ENCODE data around the gene SPHK2.

Gene SPHK2

DNA sequence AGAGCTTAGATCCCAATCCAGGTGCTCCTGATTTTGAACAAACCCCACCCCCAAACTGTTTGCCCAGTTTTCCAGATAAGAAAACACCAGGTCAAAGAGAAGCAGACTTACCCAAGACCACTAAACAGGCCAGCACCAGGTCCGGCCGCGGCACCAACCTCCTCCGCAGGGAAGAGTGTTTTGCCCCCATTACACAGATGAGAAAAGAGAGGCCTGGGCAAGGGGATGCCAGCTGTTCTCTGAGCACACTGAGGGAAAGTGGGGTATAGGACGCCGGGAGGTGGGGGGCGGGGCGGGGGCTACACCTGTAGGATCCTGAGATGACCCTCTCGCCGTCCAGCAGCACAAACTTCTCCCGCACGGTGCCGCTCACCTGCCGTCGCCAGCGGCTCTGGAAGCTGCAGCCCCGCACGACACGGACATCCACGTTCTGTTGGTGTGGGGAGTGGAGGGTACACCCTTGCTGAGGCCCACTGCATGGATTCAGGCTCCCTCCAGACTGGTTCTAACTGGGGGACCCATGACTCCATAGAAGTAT lies 9.7 kb upstream of the SPHK2 start:
- Histone ChIP-seq H3K4me3 (replicated peaks; ENCODE audit: insufficient read depth, low read length) (no peak overlapping the region), H3K27ac (replicated peaks) (no peak overlapping the region), H3K27me3 (ENCODE audit: insufficient read depth, poor library complexity, severe bottlenecking) (no peaks in the 10 kb centered on the region)
- TF ChIP-seq, protein P1, sequence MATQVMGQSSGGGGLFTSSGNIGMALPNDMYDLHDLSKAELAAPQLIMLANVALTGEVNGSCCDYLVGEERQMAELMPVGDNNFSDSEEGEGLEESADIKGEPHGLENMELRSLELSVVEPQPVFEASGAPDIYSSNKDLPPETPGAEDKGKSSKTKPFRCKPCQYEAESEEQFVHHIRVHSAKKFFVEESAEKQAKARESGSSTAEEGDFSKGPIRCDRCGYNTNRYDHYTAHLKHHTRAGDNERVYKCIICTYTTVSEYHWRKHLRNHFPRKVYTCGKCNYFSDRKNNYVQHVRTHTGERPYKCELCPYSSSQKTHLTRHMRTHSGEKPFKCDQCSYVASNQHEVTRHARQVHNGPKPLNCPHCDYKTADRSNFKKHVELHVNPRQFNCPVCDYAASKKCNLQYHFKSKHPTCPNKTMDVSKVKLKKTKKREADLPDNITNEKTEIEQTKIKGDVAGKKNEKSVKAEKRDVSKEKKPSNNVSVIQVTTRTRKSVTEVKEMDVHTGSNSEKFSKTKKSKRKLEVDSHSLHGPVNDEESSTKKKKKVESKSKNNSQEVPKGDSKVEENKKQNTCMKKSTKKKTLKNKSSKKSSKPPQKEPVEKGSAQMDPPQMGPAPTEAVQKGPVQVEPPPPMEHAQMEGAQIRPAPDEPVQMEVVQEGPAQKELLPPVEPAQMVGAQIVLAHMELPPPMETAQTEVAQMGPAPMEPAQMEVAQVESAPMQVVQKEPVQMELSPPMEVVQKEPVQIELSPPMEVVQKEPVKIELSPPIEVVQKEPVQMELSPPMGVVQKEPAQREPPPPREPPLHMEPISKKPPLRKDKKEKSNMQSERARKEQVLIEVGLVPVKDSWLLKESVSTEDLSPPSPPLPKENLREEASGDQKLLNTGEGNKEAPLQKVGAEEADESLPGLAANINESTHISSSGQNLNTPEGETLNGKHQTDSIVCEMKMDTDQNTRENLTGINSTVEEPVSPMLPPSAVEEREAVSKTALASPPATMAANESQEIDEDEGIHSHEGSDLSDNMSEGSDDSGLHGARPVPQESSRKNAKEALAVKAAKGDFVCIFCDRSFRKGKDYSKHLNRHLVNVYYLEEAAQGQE (IDR thresholded peaks at IDR 0.05; ENCODE audit: insufficient replicate concordance, low read depth) = no peak
- TF ChIP-seq POLR2AphosphoS5 (IDR thresholded peaks at IDR 0.05; ENCODE audit: low read depth) (no peak), SPI1 (IDR thresholded peaks at IDR 0.05; ENCODE audit: borderline replicate concordance, low read depth) (no peak), GABPA (IDR thresholded peaks at IDR 0.05; ENCODE audit: low read depth) (no peak)
- TF ChIP-seq, protein P2, sequence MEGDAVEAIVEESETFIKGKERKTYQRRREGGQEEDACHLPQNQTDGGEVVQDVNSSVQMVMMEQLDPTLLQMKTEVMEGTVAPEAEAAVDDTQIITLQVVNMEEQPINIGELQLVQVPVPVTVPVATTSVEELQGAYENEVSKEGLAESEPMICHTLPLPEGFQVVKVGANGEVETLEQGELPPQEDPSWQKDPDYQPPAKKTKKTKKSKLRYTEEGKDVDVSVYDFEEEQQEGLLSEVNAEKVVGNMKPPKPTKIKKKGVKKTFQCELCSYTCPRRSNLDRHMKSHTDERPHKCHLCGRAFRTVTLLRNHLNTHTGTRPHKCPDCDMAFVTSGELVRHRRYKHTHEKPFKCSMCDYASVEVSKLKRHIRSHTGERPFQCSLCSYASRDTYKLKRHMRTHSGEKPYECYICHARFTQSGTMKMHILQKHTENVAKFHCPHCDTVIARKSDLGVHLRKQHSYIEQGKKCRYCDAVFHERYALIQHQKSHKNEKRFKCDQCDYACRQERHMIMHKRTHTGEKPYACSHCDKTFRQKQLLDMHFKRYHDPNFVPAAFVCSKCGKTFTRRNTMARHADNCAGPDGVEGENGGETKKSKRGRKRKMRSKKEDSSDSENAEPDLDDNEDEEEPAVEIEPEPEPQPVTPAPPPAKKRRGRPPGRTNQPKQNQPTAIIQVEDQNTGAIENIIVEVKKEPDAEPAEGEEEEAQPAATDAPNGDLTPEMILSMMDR (IDR thresholded peaks at IDR 0.05; ENCODE audit: insufficient read depth, low read length) = no peak
- no peak for DNase-seq (ENCODE audit: low read depth in 1 of 2, low spot score in 1 of 2)

DNA sequence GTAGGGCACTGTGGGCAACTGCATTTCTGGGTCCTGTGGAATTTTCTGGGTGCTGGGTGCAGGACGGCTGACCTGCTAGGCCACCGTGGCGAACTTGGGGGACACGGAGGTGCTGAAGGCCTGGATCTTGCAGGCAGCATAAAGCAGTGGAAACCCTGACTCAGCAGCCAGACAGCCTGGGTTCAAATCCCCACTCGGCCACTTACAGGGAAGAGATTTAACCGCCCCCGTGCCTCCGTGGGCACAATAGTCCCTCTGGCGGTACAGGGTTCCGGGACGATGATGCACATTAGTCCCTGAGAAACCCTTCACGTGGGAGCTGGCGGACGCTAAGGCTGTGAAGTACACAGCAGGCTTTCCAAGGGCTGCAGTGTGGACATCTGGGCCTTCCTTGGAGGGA lies 7.4 kb upstream of the SPHK2 start:
- TF ChIP-seq, protein P1 (IDR thresholded peaks at IDR 0.05; ENCODE audit: insufficient replicate concordance, low read depth) = no peak
- TF ChIP-seq, protein P2 (IDR thresholded peaks at IDR 0.05; ENCODE audit: insufficient read depth, low read length) = no peak
- TF ChIP-seq SPI1 (IDR thresholded peaks at IDR 0.05; ENCODE audit: borderline replicate concordance, low read depth) (no peak), POLR2AphosphoS5 (IDR thresholded peaks at IDR 0.05; ENCODE audit: low read depth) (no peak), GABPA (IDR thresholded peaks at IDR 0.05; ENCODE audit: low read depth) (no peak)

DNA sequence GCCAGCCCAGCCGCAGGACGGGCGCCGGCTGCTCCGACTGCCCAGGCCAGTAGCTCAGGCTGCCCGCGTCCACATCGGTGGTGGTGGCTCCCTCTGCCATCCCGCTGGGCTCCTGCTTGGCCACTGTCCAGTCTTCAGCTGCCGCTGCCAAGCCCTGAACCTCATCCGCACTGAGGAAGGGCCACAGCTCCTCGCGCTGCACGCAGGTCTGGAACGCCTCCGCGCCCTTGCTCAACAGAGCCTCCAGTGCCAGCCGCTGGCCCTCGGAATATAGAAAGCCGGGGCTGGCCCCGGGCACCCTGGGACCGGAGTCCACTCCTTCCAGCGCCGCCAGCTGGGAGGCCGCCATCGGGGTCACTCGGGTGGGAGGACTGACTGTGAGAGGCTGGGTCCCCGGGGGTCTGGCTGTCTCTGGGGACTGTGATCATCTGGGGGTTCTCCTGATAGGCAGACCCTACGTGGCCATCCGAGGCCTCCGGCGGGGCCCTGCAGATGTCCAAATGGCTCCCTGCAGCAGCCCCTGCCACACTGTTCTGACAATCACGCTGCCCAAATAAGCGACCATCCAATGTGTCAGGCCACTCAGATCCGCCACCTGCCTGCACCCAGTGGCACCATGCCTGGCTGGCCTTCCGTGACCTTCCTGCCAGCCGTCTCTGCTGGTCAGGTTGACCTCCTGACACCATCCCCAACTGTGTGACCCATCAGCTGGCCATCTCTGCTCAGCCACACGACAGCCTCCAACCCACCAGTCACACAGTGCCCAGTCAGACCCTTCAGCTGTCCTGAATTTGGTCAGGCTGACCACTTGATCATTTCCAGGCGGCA lies 6.1 kb upstream of the SPHK2 start:
- DNase-seq (ENCODE audit: low read depth in 1 of 2, low spot score in 1 of 2) = no peak
- Histone ChIP-seq H3K4me3 (replicated peaks; ENCODE audit: insufficient read depth, low read length) (no peak overlapping the region), H3K27ac (replicated peaks) (no peak overlapping the region), H3K27me3 (ENCODE audit: insufficient read depth, poor library complexity, severe bottlenecking) (no peaks in the 10 kb centered on the region)
- TF ChIP-seq, protein P1 (IDR thresholded peaks at IDR 0.05; ENCODE audit: insufficient replicate concordance, low read depth) = no peak
- TF ChIP-seq GABPA (IDR thresholded peaks at IDR 0.05; ENCODE audit: low read depth) = no peak
- TF ChIP-seq, protein P2 (IDR thresholded peaks at IDR 0.05; ENCODE audit: insufficient read depth, low read length) = no peak
- no peak for TF ChIP-seq SPI1 (IDR thresholded peaks at IDR 0.05; ENCODE audit: borderline replicate concordance, low read depth)
- no peak for TF ChIP-seq POLR2AphosphoS5 (IDR thresholded peaks at IDR 0.05; ENCODE audit: low read depth)

More for the DNA sequence above, 7.4 kb upstream of the SPHK2 start:
- DNase-seq (ENCODE audit: low read depth in 1 of 2, low spot score in 1 of 2) = no peak
- no peak overlapping the region for H3K4me3 ChIP-seq (replicated peaks; ENCODE audit: insufficient read depth, low read length)
- no peaks in the 10 kb centered on the region for H3K27me3 ChIP-seq (ENCODE audit: insufficient read depth, poor library complexity, severe bottlenecking)
- H3K27ac ChIP-seq (replicated peaks) = no peak overlapping the region
